K562 (cell line): ENCODE results near the gene ETNK2. TPM values are rescaled to one million over a fixed set of nuclear protein-coding genes. Genes with fewer than 3 reads are reported as not detected.

ENCODE experiments used
- ARID2 ChIP-seq: fragments of 450-650 bp; IDR thresholded peaks from 2 replicates; pipeline ENCODE4 v1.6.1; 2017; ENCODE audit warnings: antibody characterized with exemption, mild to moderate bottlenecking
- FOXK1 ChIP-seq: sonication (generic); formaldehyde crosslinking; IDR thresholded peaks from 2 replicates; pipeline ENCODE4 v1.8.0; 2022; ENCODE audit warnings: missing genetic modification reagents, mild to moderate bottlenecking, borderline replicate concordance
- RAD21 ChIP-seq, 2 experiments: fragments of 250-450 bp in 1 of 2; fragments of 450-650 bp in 1 of 2; sonication (Bioruptor Pico) in 1 of 2; formaldehyde crosslinking in 1 of 2; IDR thresholded peaks in 1 of 2; conservative IDR thresholded peaks in 1 of 2; 2 replicates each; pipeline versions ENCODE4 v1.4.0 to v1.8.0; 2020 to 2022; ENCODE audit warnings: mild to moderate bottlenecking in 2 of 2, moderate library complexity in 1 of 2
- polyA plus RNA-seq, 8 experiments: library from polyadenylated mRNA; depleted of rRNA in 4 of 8; stranded (reverse) in 5 of 8; unstranded in 3 of 8; fragments of >200 nt; fragmentation: Nextera tagmentation in 2 of 8; fragmentation: Illumina TruSeq in 1 of 8; extraction: Ambion mirVana in 2 of 8; extraction: Trizol in 1 of 8; gene quantifications; 2 replicates each; pipeline versions ENCODE4 v1.2.1 to v1.2.3, GENCODE V29; 2011 to 2014; ENCODE audit warnings: inconsistent platforms in 1 of 8, missing spikeins in 1 of 8
- total RNA-seq, 7 experiments: library from RNA; depleted of rRNA in 6 of 7; stranded (reverse); fragments of >200 nt in 6 of 7; fragmentation: Illumina TruSeq in 2 of 7; extraction: Trizol in 2 of 7; gene quantifications; 2 replicates each; pipeline versions ENCODE4 v1.2.1 to v1.2.3, GENCODE V29; 2011 to 2021; ENCODE audit warnings: low replicate concordance in 1 of 7
- TF ChIP-seq, protein P1 (sequence below), 2 experiments: fragments of 450-650 bp; conservative IDR thresholded peaks; 2 replicates each; pipeline ENCODE4 v1.6.1; 2017; ENCODE audit warnings: mild to moderate bottlenecking in 2 of 2, moderate library complexity in 2 of 2
- TF ChIP-seq, protein P2 (sequence below): fragments of 250-450 bp; sonication (Bioruptor Pico); IDR thresholded peaks from 2 replicates; pipeline ENCODE4 v1.5.0; 2022; ENCODE audit warnings: mild to moderate bottlenecking

The ETNK2 gene
- total and polyA plus RNA-seq, 9 of the 15 experiments (the other 6 are each of a cell fraction or from before 2014, with no cell fraction given): 0.03 to 0.38 (median 0.13) TPM; not detected in 4

DNA sequence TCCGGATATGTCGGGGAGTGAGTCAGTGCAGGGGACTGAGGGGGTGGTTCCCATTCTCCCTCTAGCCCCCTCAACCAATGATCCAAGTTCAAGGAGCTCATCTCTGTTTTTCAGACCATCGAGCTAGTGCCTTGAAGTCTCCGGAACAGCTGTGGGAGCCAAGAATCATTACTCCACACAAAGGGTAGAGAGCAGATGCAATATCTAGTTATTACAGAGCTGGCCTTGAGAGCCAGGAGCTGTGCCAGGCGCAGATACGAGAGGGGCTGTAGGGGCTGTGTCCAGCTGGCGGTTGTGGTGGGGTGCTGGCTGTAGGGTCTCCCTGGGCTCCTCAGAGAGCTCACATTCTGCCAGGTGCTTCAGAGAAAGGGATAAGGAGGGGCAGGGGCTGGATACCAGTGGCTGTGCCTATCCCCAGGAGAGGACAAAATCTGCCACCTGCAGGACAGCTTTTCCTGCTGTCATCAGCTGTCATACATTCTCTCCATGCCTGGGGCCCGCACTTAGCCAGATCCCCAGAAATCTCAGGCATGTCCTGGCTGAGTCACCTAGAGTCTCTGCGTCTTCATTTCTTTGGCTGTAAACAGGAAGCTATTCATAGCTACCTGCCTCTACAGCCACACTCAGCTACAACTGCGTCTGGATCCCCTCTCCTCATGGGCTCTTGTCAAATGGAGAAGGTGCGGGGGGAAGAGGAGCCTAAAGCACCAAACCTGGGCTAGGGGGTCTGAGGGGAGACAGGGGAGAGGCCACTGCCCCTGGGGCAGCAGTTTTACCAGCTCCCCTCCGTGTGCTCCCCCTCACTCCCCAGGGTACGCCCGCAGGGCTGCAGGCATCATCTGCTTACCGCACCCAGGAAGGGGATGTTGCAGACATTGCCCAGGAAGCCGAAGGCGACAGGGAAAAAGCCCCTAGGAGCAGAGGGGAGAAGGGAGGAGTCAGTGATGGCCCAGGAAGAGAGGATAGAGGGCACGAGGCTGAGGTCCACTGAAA, 46.8 kb upstream of the ETNK2 start (continued):
- TF ChIP-seq, protein P1, sequence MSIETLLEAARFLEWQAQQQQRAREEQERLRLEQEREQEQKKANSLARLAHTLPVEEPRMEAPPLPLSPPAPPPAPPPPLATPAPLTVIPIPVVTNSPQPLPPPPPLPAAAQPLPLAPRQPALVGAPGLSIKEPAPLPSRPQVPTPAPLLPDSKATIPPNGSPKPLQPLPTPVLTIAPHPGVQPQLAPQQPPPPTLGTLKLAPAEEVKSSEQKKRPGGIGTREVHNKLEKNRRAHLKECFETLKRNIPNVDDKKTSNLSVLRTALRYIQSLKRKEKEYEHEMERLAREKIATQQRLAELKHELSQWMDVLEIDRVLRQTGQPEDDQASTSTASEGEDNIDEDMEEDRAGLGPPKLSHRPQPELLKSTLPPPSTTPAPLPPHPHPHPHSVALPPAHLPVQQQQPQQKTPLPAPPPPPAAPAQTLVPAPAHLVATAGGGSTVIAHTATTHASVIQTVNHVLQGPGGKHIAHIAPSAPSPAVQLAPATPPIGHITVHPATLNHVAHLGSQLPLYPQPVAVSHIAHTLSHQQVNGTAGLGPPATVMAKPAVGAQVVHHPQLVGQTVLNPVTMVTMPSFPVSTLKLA (conservative IDR thresholded peaks at IDR 0.05): no peak
- TF ChIP-seq ARID2 (no peak), RAD21 (CRISPR knock-in tag; conservative IDR thresholded peaks at IDR 0.05 in 1 of 2, IDR thresholded peaks at IDR 0.05 in 1 of 2) (peak; percentile 61 to 84), FOXK1 (CRISPR knock-in tag) (no peak)
- TF ChIP-seq, protein P2, sequence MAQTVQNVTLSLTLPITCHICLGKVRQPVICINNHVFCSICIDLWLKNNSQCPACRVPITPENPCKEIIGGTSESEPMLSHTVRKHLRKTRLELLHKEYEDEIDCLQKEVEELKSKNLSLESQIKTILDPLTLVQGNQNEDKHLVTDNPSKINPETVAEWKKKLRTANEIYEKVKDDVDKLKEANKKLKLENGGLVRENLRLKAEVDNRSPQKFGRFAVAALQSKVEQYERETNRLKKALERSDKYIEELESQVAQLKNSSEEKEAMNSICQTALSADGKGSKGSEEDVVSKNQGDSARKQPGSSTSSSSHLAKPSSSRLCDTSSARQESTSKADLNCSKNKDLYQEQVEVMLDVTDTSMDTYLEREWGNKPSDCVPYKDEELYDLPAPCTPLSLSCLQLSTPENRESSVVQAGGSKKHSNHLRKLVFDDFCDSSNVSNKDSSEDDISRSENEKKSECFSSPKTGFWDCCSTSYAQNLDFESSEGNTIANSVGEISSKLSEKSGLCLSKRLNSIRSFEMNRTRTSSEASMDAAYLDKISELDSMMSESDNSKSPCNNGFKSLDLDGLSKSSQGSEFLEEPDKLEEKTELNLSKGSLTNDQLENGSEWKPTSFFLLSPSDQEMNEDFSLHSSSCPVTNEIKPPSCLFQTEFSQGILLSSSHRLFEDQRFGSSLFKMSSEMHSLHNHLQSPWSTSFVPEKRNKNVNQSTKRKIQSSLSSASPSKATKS (CRISPR knock-in tag): no peak
- TF ChIP-seq, all 486 proteins: peak for 9
